H9 (cell line): ENCODE measurements around the gene TNXB. TPM values are rescaled to one million over a fixed set of nuclear protein-coding genes. Genes with fewer than 3 reads are reported as not detected.

Source experiments
- DNase-seq: peaks from one replicate; pipeline ENCODE4 v3.0.0-alpha.2; 2017
- H2AFZ ChIP-seq: one replicate; pipeline ENCODE4 v1.6.1; 2013; ENCODE audit warnings: mild to moderate bottlenecking, low read length, control low read depth, moderate library complexity
- H2AK5ac ChIP-seq: 2 replicates; pipeline ENCODE4 v1.6.1; 2013; ENCODE audit warnings: low read length, control low read depth, mixed read lengths; ENCODE audit not compliant: insufficient read length
- H2BK120ac ChIP-seq: one replicate; pipeline ENCODE4 v1.6.1; 2013; ENCODE audit warnings: low read depth, mild to moderate bottlenecking, low read length, control low read depth, inconsistent platforms; ENCODE audit not compliant: poor library complexity, severe bottlenecking
- H2BK12ac ChIP-seq: 2 replicates; pipeline ENCODE4 v1.6.1; 2013; ENCODE audit warnings: low read length, control low read depth, mixed read lengths, low read depth; ENCODE audit not compliant: insufficient read length
- H2BK15ac ChIP-seq: 2 replicates; pipeline ENCODE4 v1.6.1; 2013; ENCODE audit warnings: low read depth, low read length, control low read depth
- H2BK20ac ChIP-seq: one replicate; pipeline ENCODE4 v1.6.1; 2013; ENCODE audit warnings: low read depth, mild to moderate bottlenecking, low read length, control low read depth, inconsistent platforms; ENCODE audit not compliant: poor library complexity, severe bottlenecking
- H2BK5ac ChIP-seq: 2 replicates; pipeline ENCODE4 v1.6.1; 2013; ENCODE audit warnings: low read length, control low read depth, mixed read lengths; ENCODE audit not compliant: insufficient read length
- H3K14ac ChIP-seq: 2 replicates; pipeline ENCODE4 v1.6.1; 2013; ENCODE audit warnings: low read length, control low read depth; ENCODE audit not compliant: insufficient read depth
- H3K18ac ChIP-seq: 2 replicates; pipeline ENCODE4 v1.6.1; 2013; ENCODE audit warnings: low read depth, mild to moderate bottlenecking, mixed read lengths, low read length, control low read depth; ENCODE audit not compliant: insufficient read length
- H3K23ac ChIP-seq: 2 replicates; pipeline ENCODE4 v1.6.1; 2013; ENCODE audit warnings: low read length, control low read depth, mixed read lengths, low read depth; ENCODE audit not compliant: insufficient read length
- H3K23me2 ChIP-seq: 2 replicates; pipeline ENCODE4 v1.6.1; 2013; ENCODE audit warnings: low read depth, mild to moderate bottlenecking, mixed read lengths, low read length, control low read depth; ENCODE audit not compliant: insufficient read length, poor library complexity, severe bottlenecking
- H3K27ac ChIP-seq: 2 replicates; pipeline ENCODE4 v1.5.1; 2013; ENCODE audit warnings: low read length, control low read depth, mixed read lengths, low read depth; ENCODE audit not compliant: insufficient read length
- H3K27me3 ChIP-seq: 2 replicates; pipeline ENCODE4 v1.6.1; 2013; ENCODE audit warnings: low read length, control low read depth, inconsistent platforms; ENCODE audit not compliant: insufficient read depth
- H3K4ac ChIP-seq: 2 replicates; pipeline ENCODE4 v1.6.1; 2013; ENCODE audit warnings: low read depth, mild to moderate bottlenecking, control low read depth, inconsistent platforms, low read length, moderate library complexity
- H3K4me1 ChIP-seq: 2 replicates; pipeline ENCODE4 v1.6.1; 2013; ENCODE audit warnings: low read length, control low read depth, inconsistent platforms; ENCODE audit not compliant: insufficient read depth
- H3K4me2 ChIP-seq: 2 replicates; pipeline ENCODE4 v1.6.1; 2013; ENCODE audit warnings: low read length, control low read depth, mixed read lengths; ENCODE audit not compliant: insufficient read length, insufficient read depth
- H3K56ac ChIP-seq: 2 replicates; pipeline ENCODE4 v1.6.1; 2013; ENCODE audit warnings: low read depth, mild to moderate bottlenecking, mixed read lengths, low read length, control low read depth; ENCODE audit not compliant: insufficient read length
- H3K79me1 ChIP-seq: 2 replicates; pipeline ENCODE4 v1.6.1; 2013; ENCODE audit warnings: low read depth, mild to moderate bottlenecking, moderate library complexity, low read length, control low read depth, inconsistent platforms; ENCODE audit not compliant: insufficient read depth, poor library complexity, severe bottlenecking
- H3K79me2 ChIP-seq: 2 replicates; pipeline ENCODE4 v1.6.1; 2013; ENCODE audit warnings: low read length, control low read depth, inconsistent platforms; ENCODE audit not compliant: insufficient read depth
- H3K9ac ChIP-seq: 2 replicates; pipeline ENCODE4 v1.6.1; 2013; ENCODE audit warnings: low read length, control low read depth, mixed read lengths; ENCODE audit not compliant: insufficient read length; ENCODE audit errors: extremely low read depth
- H3K9me3 ChIP-seq: one replicate; pipeline ENCODE4 v1.6.1; 2013; ENCODE audit warnings: low read depth, low read length, inconsistent platforms; ENCODE audit not compliant: control insufficient read depth
- H3T11ph ChIP-seq: one replicate; pipeline ENCODE4 v1.6.1; 2013; ENCODE audit warnings: mild to moderate bottlenecking, low read length, control low read depth, inconsistent platforms
- H4K20me1 ChIP-seq: one replicate; pipeline ENCODE4 v1.6.1; 2013; ENCODE audit not compliant: control insufficient read depth, insufficient read length, insufficient read depth
- H4K5ac ChIP-seq: 2 replicates; pipeline ENCODE4 v1.6.1; 2013; ENCODE audit warnings: low read depth, mild to moderate bottlenecking, mixed read lengths, low read length, control low read depth; ENCODE audit not compliant: insufficient read length
- H4K8ac ChIP-seq: replicated peaks from 2 replicates; pipeline ENCODE4 v1.6.1; 2013; ENCODE audit warnings: low read length, control low read depth, mixed read lengths, low read depth; ENCODE audit not compliant: insufficient read length
- H4K91ac ChIP-seq: 2 replicates; pipeline ENCODE4 v1.6.1; 2013; ENCODE audit warnings: low read depth, mild to moderate bottlenecking, moderate library complexity, mixed read lengths, low read length, control low read depth; ENCODE audit not compliant: insufficient read length
- H3K27ac Mint-ChIP-seq, 3 experiments: 2 replicates in 2 of 3; 3 replicates in 1 of 3; pipeline ENCODE4 v1.8.0; 2020 to 2021; ENCODE audit warnings: mixed read lengths in 3 of 3, mild to moderate bottlenecking in 1 of 3, moderate library complexity in 1 of 3
- H3K27me3 Mint-ChIP-seq: 2 replicates; pipeline ENCODE4 v1.8.0; 2021; ENCODE audit warnings: low read depth, mild to moderate bottlenecking, moderate library complexity, mixed read lengths
- H3K36me3 Mint-ChIP-seq, 3 experiments: 2 replicates in 2 of 3; 3 replicates in 1 of 3; pipeline ENCODE4 v1.8.0; 2020 to 2021; ENCODE audit warnings: low read depth in 3 of 3, mixed read lengths in 3 of 3; ENCODE audit not compliant: insufficient read depth in 1 of 3
- H3K4me1 Mint-ChIP-seq, 2 experiments: 2 replicates each; pipeline ENCODE4 v1.8.0; 2020; ENCODE audit warnings: mixed read lengths in 2 of 2
- H3K4me3 Mint-ChIP-seq, 2 experiments: 2 replicates in 1 of 2; 3 replicates in 1 of 2; pipeline ENCODE4 v1.8.0; 2020 to 2021; ENCODE audit warnings: mild to moderate bottlenecking in 2 of 2, mixed read lengths in 2 of 2, moderate library complexity in 1 of 2
- H3K9me3 Mint-ChIP-seq, 2 experiments: 2 replicates in 1 of 2; 3 replicates in 1 of 2; pipeline ENCODE4 v1.8.0; 2020; ENCODE audit warnings: mild to moderate bottlenecking in 2 of 2, mixed read lengths in 2 of 2, moderate library complexity in 1 of 2
- WGBS: extraction: QIAGEN DNeasy Blood & Tissue Kit; methylation state at CpG from one replicate; pipeline ENCODE4 v1.1.7; 2013; ENCODE audit warnings: missing lambda C conversion rate, low lambda C conversion rate, mixed read lengths; ENCODE audit not compliant: insufficient read length; ENCODE audit errors: extremely low coverage; 5-methylcytosine and 5-hydroxymethylcytosine counted together
- total RNA-seq: library from RNA; stranded (reverse); gene quantifications from 2 replicates; pipeline ENCODE4 v1.2.1, GENCODE V29; 2021
- TF ChIP-seq, protein P1 (sequence below): fragments of 200-600 bp; sonication (generic); conservative IDR thresholded peaks from 3 replicates; pipeline ENCODE4 v1.8.0; 2021; ENCODE audit warnings: antibody characterized with exemption, mild to moderate bottlenecking

TNXB gene
- total RNA-seq, 1 experiment from 2014 or later, result 5.0 TPM

DNA sequence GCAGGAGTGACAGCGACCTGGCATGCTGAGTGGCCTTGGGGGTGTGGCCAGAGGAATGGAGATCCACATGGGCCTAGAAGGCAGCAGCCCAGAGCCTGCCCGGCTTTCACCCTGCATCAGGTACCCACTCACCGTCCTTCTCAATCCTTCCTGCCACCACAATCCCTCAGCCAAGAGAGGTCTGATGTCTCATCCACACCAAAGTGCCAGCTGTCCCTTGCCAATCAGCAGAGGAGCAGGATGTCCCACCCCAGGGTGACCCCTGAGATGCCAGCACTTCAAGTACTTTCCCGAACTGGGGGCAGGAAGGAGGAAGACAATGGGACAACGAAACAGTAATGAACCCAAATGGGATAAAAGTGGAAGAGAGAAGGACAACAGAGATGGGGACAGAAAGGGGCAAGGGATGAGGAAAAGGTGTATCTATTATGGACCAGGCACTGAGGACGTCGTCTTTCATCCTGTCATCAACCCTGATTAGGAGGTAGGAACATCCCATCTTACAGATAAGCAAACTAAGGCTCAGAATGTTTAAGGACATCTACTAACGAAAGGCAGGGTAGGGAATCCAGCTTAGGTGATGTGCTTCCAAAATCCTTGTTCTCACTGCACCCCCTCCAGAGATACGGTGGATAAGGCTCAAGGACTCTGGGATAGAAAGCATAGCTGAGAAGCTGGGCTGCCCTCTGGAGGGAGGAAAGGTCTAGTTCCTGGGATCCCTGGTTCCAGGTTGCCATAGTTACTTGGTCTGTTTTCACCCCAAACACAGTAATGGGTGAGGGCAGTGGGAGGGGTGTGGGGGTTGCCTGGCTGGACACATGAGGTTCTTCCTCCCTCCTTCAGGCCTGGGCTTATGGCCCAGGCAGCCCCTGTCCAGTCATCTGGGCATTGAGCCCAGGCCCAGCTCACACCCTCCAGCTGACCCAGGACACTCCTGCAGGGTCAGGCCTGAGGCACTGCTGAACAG, 4.5 kb upstream of the TNXB start:
- Mint-ChIP-seq H3K27me3 (peaks cover 9% of the 10 kb centered on the region), H3K9me3 (no peaks in the 10 kb centered on the region; a peak in 1 of 5 replicates), H3K27ac (peak overlapping the region in 1 of 3 experiments; percentile 49; a peak in 4 of 7 replicates), H3K4me1 (peaks cover 9 to 13% of the 10 kb centered on the region in 2 experiments), H3K4me3 (no peak overlapping the region; a peak in 1 of 5 replicates), H3K36me3 (peaks cover 2 to 35% (median 34%) of the 10 kb centered on the region in 3 experiments; a peak in 5 of 7 replicates)
- H4K5ac ChIP-seq, result no peak overlapping the region
- H2BK120ac ChIP-seq, result no peak overlapping the region
- no peak overlapping the region for H4K91ac ChIP-seq
- no peaks in the 10 kb centered on the region; the same call in 1 of the 2 replicates for H3K4me1 ChIP-seq
- WGBS, result no CpG with 5 or more reads among the region's 9 CpGs
- H3K27ac ChIP-seq, result no peak overlapping the region
- no peak overlapping the region for H3K4me2 ChIP-seq
- no peak overlapping the region for H2BK12ac ChIP-seq
- no peak overlapping the region for H3K23ac ChIP-seq
- H3K14ac ChIP-seq, result peak overlapping the region; percentile 17; the same call in 1 of the 2 replicates
- no peaks in the 10 kb centered on the region for H4K20me1 ChIP-seq
- H3K27me3 ChIP-seq, result no peaks in the 10 kb centered on the region
- no peak overlapping the region for H3K4ac ChIP-seq
- no peak overlapping the region for H2AFZ ChIP-seq
- no peak overlapping the region for H3K9ac ChIP-seq
- no peak overlapping the region for H3T11ph ChIP-seq
- H2BK15ac ChIP-seq, result no peak overlapping the region
- TF ChIP-seq, protein P1, sequence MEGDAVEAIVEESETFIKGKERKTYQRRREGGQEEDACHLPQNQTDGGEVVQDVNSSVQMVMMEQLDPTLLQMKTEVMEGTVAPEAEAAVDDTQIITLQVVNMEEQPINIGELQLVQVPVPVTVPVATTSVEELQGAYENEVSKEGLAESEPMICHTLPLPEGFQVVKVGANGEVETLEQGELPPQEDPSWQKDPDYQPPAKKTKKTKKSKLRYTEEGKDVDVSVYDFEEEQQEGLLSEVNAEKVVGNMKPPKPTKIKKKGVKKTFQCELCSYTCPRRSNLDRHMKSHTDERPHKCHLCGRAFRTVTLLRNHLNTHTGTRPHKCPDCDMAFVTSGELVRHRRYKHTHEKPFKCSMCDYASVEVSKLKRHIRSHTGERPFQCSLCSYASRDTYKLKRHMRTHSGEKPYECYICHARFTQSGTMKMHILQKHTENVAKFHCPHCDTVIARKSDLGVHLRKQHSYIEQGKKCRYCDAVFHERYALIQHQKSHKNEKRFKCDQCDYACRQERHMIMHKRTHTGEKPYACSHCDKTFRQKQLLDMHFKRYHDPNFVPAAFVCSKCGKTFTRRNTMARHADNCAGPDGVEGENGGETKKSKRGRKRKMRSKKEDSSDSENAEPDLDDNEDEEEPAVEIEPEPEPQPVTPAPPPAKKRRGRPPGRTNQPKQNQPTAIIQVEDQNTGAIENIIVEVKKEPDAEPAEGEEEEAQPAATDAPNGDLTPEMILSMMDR, result peak; percentile 46; the same call in 2 of the 3 replicates
- H2BK20ac ChIP-seq, result no peak overlapping the region
- H3K56ac ChIP-seq, result no peak overlapping the region
- peak; percentile 78 for DNase-seq
- no peak overlapping the region for H4K8ac ChIP-seq
- no peaks in the 10 kb centered on the region for H3K9me3 ChIP-seq
- peak overlapping the region; percentile 49 for H3K18ac ChIP-seq
- no peaks in the 10 kb centered on the region for H3K79me2 ChIP-seq
- H3K23me2 ChIP-seq, result no peaks in the 10 kb centered on the region
- no peak overlapping the region for H2AK5ac ChIP-seq
- H3K79me1 ChIP-seq, result no peaks in the 10 kb centered on the region
- no peak overlapping the region for H2BK5ac ChIP-seq
